ENCODE data around the gene ITGB1. TPM values are rescaled to one million over a fixed set of nuclear protein-coding genes. Genes with fewer than 3 reads are reported as not detected.
A peak's percentile ranks its signal among the peaks of the same experiment; 100 is the strongest.
"Not testable (repeated sequence)": the region's sequence is repeated elsewhere in the genome, so short reads cannot be mapped to it uniquely, and the experiment has no call there.

ITGB1 gene
- total RNA-seq, result 100 to 1,000 TPM; 113 to 117 TPM

DNA sequence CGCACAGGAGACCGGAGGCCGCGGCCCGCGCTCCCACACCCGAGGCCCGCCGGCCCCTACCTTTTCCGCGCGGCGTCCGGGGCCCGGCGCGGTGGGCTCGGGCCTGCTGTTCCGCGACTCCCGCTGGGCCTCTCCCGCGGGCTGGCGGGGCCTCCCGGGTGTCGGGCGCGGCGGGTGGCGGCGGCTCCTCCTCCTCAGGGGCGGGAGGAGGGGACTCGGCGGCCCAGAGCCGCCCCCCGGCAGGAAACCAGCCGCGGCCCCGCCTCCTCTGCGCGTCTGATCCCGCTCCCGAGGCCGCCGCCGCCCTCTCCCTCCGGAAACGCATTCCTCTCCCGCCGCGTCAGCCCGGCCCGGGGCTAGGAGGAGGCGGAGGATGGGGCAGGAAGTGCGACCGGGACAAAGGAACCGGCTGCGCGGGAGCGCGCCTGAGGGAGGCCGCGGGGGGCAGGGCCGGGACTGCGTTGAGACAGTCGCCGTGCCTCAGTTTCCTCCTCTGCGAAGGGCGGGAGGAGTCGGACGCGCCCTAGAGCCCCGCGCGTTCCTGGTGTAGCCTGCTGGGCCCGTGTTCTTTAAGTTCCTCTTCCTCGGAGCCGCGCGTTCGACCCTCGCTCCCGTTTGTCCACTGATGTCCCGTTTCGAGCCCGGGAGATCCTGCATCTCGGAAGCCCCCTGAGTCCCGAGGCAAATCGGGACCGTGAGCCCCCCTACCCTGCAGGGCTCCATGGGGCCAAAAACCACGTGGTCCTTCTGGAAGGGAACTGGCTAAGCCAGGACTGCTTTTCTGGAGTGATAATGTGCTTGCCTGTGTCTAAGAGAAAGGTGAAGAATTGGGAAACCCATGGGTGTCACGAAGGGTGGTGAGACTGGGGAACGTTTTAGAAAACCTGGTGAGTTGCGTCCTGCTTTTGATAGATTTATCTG is at the start of gene ITGB1:
TSS of gene ITGB1 (minus strand) at position 146 of the 921 bp plus-strand sequence. CDS start 22,672 bp downstream, outside the sequence.
- H3K27ac Mint-ChIP-seq, result peak within 1 kb of the TSS; percentile 99
- peaks cover 2% of the 10 kb centered on the region for H3K36me3 Mint-ChIP-seq
- no peaks in the 10 kb centered on the region for H3K9me3 Mint-ChIP-seq
- CTCF ChIA-PET, result interaction anchor here (1.0 to 1.4 kb wide), 4 partner anchors 13 to 50 kb away, joined by 3 to 8 read pairs (median 4); no protein-coding TSS in a partner anchor
- POLR2A ChIA-PET, result interaction anchor here (0.9 to 1.9 kb wide), 5 partner anchors 13 to 176 kb away, joined by 3 to 9 read pairs (median 5); no protein-coding TSS in a partner anchor
- H3K27me3 Mint-ChIP-seq, result peaks cover 4% of the 10 kb centered on the region
- H3K4me1 Mint-ChIP-seq (ENCODE audit: low read depth), result peaks cover 55% of the 10 kb centered on the region
- peak; percentile 90 for DNase-seq
- intact Hi-C loops (cut with micrococcal nuclease), result loop anchor here (1.0 to 10.0 kb wide), 13 partner anchors 13 to 904 kb away; partner anchors contain the start of genes CCDC7 and KIF5B
- peak within 1 kb of the TSS; percentile 90 for H3K4me3 Mint-ChIP-seq

DNA sequence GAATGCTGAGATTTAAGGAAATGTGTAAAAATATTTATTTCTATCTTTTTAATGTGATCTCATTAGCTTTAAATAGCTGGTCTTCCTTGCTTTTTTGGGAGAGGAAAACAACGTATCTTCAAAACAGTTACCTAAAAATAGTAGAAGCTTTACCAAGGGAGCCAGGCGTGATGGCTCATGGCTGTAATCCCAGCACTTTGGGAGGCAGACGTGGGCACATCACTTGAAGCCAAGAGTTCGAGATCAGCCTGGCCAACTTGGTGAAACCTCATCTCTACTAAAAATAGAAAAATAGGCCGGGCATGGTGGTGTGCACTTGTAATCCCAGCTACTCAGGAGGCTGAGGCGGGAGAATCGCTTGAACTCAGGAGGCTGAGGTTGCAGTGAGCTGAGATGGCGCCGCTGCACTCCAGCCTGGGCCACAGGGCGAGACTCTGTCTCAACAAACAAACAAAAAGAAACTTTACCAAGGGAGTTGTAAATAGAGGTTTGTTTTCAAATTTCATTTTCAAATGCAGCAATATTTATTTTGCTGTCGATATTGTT is 48.4 kb upstream of the ITGB1 start:
- Mint-ChIP-seq H3K27me3 (no peaks in the 10 kb centered on the region), H3K4me3 (peak overlapping the region; percentile 59), H3K36me3 (no peaks in the 10 kb centered on the region), H3K9me3 (no peaks in the 10 kb centered on the region), H3K27ac (no peak overlapping the region), H3K4me1 (ENCODE audit: low read depth) (peaks cover 44% of the 10 kb centered on the region)
- intact Hi-C loops (cut with micrococcal nuclease), result loop anchor here (5.0 kb wide), 1 partner anchor 246 kb away; no protein-coding TSS in a partner anchor
- POLR2A ChIA-PET, result interaction anchor here (1.5 kb wide), 1 partner anchor 26 kb away, joined by 4 read pairs; no protein-coding TSS in a partner anchor
- CTCF ChIA-PET, result interaction anchor here (0.7 to 2.3 kb wide), 4 partner anchors 26 to 148 kb away, joined by 3 to 14 read pairs (median 5); no protein-coding TSS in a partner anchor
- DNase-seq, result no peak

DNA sequence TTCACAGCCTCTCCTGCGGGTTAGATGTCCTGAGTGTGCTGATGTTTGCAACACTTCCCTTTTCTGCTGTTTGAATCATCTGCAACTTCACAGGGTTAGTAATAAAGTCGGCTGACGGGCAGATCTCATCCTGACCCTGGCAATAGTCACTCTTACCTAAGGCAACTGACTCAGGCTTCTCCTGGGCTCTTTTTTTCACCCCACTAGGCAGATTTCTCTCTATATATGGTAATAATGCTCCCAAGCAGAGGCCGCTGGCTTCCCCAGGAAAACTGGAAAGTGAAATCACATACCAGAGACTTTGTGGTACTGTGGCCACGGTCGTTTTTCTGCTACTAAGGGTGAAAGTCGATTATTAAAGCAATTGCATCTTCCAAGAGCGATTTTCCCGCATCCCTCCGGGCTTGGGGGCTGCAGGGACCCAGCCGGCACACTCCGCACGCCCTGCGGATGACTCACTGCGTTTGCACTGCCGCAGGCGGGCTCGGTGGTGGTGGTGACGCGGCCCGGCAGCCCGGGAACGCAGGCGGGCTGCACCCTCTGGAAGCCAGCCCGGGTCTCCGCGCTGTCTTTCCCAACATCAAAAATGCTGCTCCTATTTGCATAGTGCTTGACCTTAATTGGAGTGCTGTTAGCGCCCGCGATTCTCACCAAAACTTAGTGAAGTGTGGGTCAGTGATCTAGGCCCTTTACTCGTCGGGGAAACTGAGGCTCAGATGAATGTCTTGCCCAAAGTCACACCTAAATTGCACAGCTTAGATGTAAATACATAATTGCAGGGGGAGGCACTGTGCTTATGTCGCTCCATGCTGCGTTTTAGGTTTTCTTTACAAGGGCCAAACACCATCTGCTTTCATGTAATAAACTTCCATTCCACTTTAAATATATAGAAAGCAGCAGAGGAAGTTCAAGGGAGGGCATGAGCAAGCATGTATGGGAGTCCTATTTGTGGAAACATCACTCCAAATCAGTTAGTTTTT is 47.6 kb upstream of the ITGB1 start:
- no peaks in the 10 kb centered on the region for H3K36me3 Mint-ChIP-seq
- H3K27me3 Mint-ChIP-seq, result no peaks in the 10 kb centered on the region
- CTCF ChIA-PET, result interaction anchor here (0.7 to 2.3 kb wide), 4 partner anchors 25 to 149 kb away, joined by 3 to 14 read pairs (median 5); no protein-coding TSS in a partner anchor
- peak; percentile 64 for DNase-seq
- intact Hi-C loops (cut with micrococcal nuclease), result loop anchor here (1.0 to 5.0 kb wide), 4 partner anchors 25 to 593 kb away; no protein-coding TSS in a partner anchor
- H3K4me3 Mint-ChIP-seq, result peak overlapping the region; percentile 59
- POLR2A ChIA-PET, result interaction anchor here (0.7 to 1.5 kb wide), 3 partner anchors 22 to 25 kb away, joined by 3 to 4 read pairs (median 3); no protein-coding TSS in a partner anchor
- H3K27ac Mint-ChIP-seq, result peak overlapping the region; percentile 44
- no peaks in the 10 kb centered on the region for H3K9me3 Mint-ChIP-seq
- peaks cover 41% of the 10 kb centered on the region for H3K4me1 Mint-ChIP-seq (ENCODE audit: low read depth)

DNA sequence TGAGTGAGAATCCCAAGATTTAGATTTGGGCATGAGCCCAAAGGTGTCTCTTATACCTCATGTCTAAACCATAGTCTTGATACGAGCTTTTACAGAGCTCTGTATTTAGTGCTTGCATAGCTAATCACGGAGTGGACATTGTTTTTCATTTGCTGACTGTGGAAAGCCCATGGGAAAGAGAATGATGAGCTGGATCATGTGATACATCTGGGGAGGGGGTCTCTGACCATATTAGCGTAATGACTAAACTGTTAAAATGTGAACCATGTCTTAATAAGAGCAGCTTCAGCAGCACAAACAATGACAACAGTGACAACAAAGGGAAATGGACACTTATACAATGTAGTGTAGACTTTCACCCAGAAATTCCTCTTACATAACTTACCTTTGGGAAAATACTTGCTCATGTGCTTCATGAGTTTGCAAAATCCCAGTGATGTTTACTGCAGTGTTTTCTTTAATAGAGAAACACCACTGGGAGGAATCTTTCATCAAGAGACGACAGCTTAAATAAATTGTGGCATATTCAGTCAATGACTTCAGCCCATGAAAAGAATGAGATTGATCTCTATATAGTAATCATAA is 44.0 kb upstream of the ITGB1 start:
- no peak for DNase-seq
- ChIA-PET CTCF (interaction anchor here (0.9 kb wide), 1 partner anchor 154 kb away, joined by 3 read pairs; no protein-coding TSS in a partner anchor), POLR2A (interaction anchor here (1.3 kb wide), 1 partner anchor 43 kb away, joined by 3 read pairs; no protein-coding TSS in a partner anchor)
- no peaks in the 10 kb centered on the region for H3K36me3 Mint-ChIP-seq
- peaks cover 16% of the 10 kb centered on the region for H3K4me1 Mint-ChIP-seq (ENCODE audit: low read depth)
- no peaks in the 10 kb centered on the region for H3K27me3 Mint-ChIP-seq
- intact Hi-C loops (cut with micrococcal nuclease), result no loop called here
- H3K9me3 Mint-ChIP-seq, result peaks cover 12% of the 10 kb centered on the region
- H3K27ac Mint-ChIP-seq, result no peak overlapping the region
- H3K4me3 Mint-ChIP-seq, result no peak overlapping the region

DNA sequence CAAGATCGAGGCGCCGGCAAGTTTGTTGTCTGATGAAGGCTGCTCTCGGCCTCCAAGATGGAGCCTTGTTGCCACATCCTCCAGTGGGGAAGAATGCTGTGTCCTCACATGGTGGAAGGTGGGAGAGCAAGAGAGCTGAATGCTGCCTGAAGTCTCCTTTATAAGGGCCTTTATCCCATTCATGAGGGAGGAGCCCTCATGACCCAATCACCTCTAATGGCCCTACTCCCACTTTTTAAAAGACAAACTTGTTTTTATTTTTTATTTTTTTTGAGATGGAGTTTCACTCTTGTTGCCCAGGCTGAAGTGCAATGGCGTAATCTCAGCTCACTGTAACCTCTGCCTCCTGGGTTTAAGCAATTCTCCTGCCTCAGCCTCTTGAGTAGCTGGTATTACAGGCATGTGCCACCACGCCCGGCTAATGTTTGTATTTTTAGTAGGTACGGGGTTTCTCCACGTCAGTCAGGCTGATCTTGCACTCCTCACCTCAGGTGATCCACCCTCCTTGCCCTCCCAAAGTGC is 40.1 kb upstream of the ITGB1 start:
- intact Hi-C loops (cut with micrococcal nuclease); H3K36me3 Mint-ChIP-seq; H3K27me3 Mint-ChIP-seq; H3K4me1 Mint-ChIP-seq (ENCODE audit: low read depth); CTCF ChIA-PET; H3K27ac Mint-ChIP-seq; DNase-seq; H3K4me3 Mint-ChIP-seq: not testable (repeated sequence)
- POLR2A ChIA-PET, result interaction anchor here (0.8 kb wide), 1 partner anchor 18 kb away, joined by 3 read pairs; no protein-coding TSS in a partner anchor
- peaks cover 16% of the 10 kb centered on the region for H3K9me3 Mint-ChIP-seq

DNA sequence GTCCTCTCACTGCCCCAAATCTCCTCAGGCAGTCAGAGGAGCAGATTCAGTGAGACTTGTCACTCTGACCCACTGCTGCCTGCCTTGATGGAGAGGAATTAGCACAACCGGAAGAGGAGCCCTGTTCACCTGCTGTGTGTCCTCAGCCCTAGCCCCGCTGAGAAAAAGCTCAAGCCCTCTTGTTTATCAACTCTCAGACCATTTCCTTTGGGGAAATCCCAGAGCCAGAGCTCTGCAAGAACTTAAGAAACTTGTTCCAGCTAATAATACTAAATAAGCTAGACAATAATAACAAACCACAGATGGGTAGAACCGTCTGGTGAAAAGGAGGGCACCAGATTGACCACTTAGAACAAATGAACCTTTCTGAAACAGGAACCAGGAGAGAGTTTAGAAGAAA is 37.7 kb upstream of the ITGB1 start:
- ChIA-PET CTCF (no interaction called here), POLR2A (interaction anchor here (1.0 kb wide), 1 partner anchor 15 kb away, joined by 3 read pairs; no protein-coding TSS in a partner anchor)
- Mint-ChIP-seq H3K9me3 (peaks cover 20% of the 10 kb centered on the region), H3K27me3 (no peaks in the 10 kb centered on the region), H3K4me1 (ENCODE audit: low read depth) (peaks cover 4% of the 10 kb centered on the region), H3K4me3 (no peak overlapping the region), H3K27ac (no peak overlapping the region), H3K36me3 (no peaks in the 10 kb centered on the region)
- DNase-seq, result no peak
- intact Hi-C loops (cut with micrococcal nuclease), result no loop called here

DNA sequence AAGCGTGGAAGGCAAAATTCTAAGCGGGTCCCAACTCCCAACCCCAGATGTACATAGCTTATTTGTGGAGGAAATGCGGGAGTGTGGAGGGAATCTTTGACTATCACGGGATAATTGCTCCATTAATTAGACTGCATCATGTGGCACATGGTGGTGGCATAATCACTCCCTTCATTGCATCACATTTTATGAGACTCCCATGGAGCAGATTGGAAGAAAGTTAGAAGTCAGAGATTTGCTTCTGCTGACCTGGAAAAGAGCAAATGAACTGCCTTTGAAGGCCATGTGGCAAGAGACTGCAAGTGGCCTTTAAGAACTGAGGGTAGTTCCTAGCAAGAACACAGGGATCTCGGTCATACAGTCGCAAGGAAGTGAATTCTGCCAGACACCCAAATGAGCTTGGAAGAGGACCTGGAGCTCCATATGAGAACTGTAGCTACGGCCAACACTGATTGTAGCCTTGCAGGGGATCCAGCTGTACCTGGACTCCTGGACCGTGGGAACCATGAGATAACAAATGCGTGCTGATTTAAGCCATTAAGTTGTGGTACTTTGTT is 37.1 kb upstream of the ITGB1 start:
- Mint-ChIP-seq H3K27me3 (no peaks in the 10 kb centered on the region), H3K4me3 (no peak overlapping the region), H3K27ac (no peak overlapping the region), H3K9me3 (peaks cover 22% of the 10 kb centered on the region), H3K4me1 (ENCODE audit: low read depth) (peaks cover 6% of the 10 kb centered on the region), H3K36me3 (no peaks in the 10 kb centered on the region)
- no peak for DNase-seq
- ChIA-PET POLR2A (interaction anchor here (1.0 kb wide), 1 partner anchor 15 kb away, joined by 3 read pairs; no protein-coding TSS in a partner anchor), CTCF (no interaction called here)
- intact Hi-C loops (cut with micrococcal nuclease), result no loop called here

DNA sequence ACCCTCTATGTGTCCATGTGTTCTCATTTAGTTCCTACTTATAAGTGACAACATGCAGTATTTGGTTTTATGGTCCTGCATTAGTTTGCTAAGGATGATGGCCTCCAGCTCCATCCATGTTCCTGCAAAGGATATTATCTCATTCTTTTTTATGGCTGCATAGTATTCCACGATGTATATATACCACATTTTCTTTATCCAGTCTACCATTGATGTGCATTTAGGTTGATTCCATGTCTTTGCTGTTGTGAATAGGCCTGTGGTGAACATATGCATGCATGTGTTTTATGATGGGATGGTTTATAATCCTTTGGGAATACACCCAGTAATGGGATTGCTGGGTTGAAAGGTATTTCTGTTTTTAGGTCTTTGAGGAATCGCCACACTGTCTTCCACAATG is 36.6 kb upstream of the ITGB1 start:
- POLR2A ChIA-PET; CTCF ChIA-PET; DNase-seq; H3K36me3 Mint-ChIP-seq; H3K4me3 Mint-ChIP-seq; H3K4me1 Mint-ChIP-seq (ENCODE audit: low read depth); H3K27ac Mint-ChIP-seq; intact Hi-C loops (cut with micrococcal nuclease); H3K27me3 Mint-ChIP-seq: not testable (repeated sequence)
- H3K9me3 Mint-ChIP-seq, result peaks cover 19% of the 10 kb centered on the region

DNA sequence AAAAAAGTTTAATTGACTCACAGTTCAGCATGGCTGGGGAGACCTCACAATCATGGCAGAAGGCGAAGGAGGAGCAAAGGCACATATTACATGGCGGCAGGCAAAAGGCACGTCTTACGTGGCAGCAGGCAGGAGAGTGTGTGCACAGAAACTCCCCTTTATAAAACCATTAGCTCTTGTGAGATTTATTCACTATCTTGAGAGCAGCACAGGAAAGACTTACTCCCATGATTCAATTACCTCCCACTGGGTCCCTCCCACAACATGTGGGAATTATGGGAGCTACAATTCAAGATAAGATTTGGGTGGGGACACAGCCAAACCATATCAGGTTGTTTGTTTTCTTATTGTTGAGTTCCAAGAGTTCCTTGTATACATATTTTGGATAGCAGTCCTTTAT is 34.3 kb upstream of the ITGB1 start:
- H3K4me1 Mint-ChIP-seq (ENCODE audit: low read depth); H3K4me3 Mint-ChIP-seq; CTCF ChIA-PET; H3K9me3 Mint-ChIP-seq; DNase-seq; H3K36me3 Mint-ChIP-seq; H3K27me3 Mint-ChIP-seq; POLR2A ChIA-PET; intact Hi-C loops (cut with micrococcal nuclease); H3K27ac Mint-ChIP-seq: not testable (repeated sequence)

DNA sequence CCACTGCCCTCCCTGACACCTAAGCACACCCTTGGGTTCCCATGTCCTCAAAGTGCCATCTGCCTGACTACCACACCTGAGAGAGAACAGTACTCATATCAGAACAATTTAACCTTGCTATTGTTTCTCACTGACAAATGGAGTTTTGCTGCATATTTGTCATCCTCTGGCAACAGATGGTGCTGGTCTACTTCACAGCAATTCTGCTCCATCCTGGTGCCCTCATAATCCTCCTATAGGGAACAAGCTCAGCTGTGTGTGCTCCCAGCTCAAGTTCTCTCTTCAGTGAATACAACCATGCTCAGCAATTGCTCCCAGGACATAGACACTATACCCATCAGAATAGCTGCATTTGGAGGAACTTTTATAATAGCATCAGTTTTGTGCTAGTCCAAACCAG is 32.8 kb upstream of the ITGB1 start:
- intact Hi-C loops (cut with micrococcal nuclease), result no loop called here
- Mint-ChIP-seq H3K9me3 (peaks cover 10% of the 10 kb centered on the region), H3K36me3 (no peaks in the 10 kb centered on the region), H3K4me3 (no peak overlapping the region), H3K27me3 (no peaks in the 10 kb centered on the region), H3K27ac (peak overlapping the region; percentile 11), H3K4me1 (ENCODE audit: low read depth) (peaks cover 5% of the 10 kb centered on the region)
- CTCF ChIA-PET, result interaction anchor here (0.7 to 1.0 kb wide), 2 partner anchors 10 to 18 kb away, joined by 3 to 4 read pairs; no protein-coding TSS in a partner anchor
- no peak for DNase-seq
- POLR2A ChIA-PET, result interaction anchor here (0.9 kb wide), 1 partner anchor 11 kb away, joined by 3 read pairs; no protein-coding TSS in a partner anchor
